HG03064 (cell line): ENCODE results near the gene AREL1.

Source experiments
- ATAC-seq: cut with Tn5 transposase; IDR thresholded peaks from one replicate; pipeline ENCODE4 v1.9.1; 2021; ENCODE audit warnings: low read depth; ENCODE audit not compliant: unreplicated experiment

The AREL1 gene

DNA sequence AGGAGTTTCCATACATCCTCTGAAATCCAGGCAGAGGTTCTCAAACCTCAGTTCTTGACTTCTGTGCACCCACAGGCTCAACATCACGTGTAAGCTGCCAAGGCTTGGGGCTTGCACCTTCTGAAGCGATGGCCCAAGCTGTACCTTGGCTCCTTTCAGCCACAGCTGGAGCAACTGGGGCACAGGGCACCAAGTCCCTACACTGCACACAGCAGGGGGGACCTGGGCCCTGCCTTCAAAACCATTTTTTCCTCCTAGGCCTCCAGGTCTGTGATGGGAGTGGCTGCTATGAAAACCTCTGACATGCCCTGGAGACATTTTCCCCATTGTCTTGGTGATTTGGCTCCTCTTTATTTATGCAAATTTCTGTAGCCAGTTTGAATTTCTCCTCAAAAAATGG lies 10.6 kb downstream of the AREL1 start:
- ATAC-seq, result no peak

DNA sequence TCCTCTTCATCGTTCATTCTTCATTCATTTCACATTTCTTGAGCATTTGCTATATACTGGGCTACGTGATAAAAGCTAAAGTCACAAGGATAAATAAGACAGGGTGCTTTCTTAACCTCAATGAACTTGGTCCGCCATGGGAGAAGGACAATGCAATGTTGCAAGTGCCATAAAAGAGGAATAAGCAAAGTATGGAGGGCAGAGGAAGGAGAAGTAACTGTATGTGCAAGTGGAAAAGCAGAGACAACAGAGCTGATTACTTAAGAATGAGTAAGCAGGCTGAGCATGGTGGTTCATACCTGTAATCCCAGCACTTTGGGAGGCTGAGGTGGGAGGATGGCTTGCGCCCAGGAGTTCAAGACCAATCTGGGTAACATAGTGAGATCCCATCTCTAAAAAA lies 14.4 kb downstream of the AREL1 start:
- ATAC-seq, result no peak

DNA sequence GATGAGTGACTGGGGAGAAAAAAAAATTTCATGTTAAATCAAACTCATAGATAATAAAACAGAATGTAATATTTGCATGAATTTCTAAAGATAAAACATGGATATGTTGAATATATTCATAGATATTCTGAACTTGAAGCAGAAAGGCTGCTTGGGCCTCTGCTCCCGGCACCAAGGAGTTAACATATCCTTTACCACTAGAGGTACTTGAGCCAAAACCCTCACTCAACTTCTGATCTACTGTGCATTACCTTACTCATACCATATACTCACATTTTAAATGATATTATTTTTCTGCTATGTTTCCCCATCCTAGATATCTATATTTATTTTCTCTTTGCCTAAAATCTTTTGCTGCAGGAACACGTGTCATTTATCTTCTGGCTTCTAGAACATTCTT lies 14.9 kb downstream of the AREL1 start:
- no peak for ATAC-seq

DNA sequence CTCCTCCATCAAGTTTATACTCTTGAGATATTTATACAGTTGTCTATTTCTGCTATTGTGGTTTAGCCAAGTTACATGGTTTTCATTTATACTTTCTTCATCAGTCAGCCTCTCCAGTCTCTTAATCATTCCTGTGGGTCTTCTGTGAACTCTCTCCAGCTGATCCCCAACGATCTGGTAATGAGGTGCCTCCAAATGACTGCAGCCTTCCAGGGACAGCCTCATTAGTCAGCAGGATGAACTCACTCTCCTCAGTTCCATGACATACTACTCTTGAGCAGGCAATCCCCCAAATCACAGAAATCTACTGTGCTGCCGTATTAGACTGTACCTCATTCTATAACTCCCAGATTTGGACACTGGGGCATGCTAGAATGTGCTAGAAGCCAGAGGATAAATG lies 15.3 kb downstream of the AREL1 start:
- ATAC-seq, result no peak

DNA sequence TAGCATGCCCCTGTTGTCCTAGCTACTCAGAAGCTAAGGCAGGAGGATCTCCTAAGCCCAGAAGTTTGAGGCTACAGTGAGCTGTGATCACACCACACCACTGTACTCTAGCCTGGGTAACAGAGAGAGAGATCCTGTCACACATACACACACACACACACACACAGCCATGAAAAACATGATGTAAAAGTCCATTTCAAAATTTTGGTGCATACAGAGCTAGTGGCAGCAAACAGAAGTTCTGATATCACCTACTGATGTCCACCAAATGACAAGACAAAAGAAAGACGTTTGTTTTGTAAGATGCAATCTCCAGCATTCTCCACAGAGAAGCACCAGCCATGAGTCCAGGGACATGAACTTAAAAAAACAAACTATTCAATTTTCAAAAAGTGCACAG lies 15.9 kb downstream of the AREL1 start:
- no peak for ATAC-seq

DNA sequence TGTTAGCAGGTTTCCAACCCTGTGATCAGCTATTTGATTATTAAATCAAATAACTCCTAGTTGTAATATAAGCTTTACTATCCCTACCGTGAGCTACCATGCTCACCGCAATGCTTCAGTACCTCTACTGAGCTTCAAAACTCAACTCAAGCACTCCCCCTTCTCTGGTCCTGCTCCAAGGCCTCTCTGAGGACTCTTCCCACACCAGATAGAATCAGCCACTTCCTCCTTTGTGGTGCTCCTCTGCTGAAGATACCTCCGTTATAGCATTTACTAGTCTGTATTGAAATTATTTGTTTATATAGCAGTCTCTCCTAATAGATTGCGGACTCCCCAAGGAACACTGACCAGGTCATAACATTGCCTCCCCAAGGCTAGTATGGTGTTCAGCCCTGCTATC lies 17.5 kb downstream of the AREL1 start:
- no peak for ATAC-seq

DNA sequence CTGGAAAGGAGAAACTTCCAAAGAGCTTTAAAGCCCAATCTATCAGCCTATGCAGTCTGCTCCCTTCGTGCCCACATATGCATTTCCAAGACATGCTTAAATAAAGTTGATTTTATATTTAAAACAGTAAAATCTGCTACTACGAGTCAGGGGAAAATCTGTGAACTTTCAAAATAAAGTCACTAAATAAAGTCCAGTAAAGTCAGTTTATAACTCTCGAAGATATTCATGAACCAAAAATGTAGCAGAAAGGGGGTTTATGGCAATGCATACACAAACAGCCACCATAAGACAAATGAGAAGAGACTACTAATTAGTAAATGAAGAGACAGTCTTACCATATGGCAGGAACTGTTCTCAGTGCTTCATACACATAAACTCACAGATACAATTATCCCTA lies 19.7 kb downstream of the AREL1 start:
- no peak for ATAC-seq

DNA sequence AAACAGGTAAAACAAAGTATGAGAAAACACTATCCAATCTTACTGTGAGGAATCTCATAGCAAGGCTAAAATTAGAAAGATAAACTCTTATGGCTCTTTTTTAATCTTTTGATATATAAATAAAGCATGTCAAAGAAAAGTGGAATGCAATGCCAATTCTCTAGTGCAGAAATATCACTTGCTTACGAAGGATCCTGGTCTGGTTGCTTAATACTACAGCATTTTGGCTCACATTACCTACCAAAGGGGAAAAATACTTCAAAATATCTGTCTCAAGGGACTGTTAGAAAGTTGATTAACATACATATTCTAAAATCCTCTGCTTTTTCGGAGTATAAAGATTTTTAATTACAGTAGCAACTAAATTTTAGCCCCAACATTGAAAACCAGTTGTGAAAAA lies 21.4 kb downstream of the AREL1 start:
- no peak for ATAC-seq

DNA sequence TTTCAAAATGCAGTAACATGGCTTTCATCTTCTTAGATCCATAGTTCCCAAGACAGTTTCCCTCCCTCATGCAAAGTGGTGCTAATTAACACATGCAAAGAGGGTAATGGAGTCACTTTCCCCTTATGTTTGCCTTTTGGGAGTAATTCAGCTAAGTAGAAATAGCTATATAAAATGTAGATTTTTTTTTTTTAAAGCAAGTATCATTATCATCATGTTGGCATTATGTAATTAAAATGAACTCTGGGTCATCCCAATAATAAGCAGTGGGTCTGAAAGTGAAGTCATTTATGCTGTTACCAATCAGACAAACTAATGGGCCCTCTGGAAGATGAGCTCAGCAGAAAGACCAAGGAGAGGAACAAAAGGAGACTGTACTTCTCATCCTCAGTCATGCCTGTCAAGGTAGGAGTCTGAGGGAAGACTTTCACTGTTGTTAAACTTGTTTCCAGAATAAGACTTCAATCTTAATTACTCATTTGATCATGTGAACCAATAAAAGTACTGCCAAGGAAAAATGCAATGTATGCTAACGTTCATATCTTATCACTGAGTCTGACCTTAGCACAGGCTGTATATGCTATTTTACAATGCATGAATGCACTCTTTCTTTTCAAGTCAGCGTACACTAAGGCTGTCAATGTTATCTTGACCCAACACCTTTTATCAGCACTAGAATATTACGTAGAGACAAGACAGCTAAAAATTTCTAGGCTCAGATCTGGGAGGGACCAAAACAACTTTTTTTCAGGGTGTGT lies 26.8 kb downstream of the AREL1 start:
- no peak for ATAC-seq

DNA sequence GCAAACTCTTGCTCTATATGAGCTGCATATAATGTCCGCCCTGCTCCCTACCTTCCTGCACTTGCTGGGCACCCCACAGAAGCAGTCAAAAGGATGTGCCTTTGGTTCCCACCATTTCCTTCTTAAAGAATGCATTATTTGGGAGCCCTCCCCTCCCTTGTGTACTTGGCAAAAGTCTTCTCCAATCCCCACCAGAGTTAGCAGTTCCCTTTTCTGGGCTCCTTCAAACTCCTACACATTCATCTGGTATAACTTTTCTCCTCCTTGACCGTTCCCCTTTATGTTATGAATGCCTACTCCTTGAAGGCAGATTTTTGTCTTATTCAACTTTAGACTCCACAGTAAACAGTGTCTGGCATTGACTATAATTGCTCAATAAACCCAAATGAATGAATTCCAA lies 27.8 kb downstream of the AREL1 start:
- no peak for ATAC-seq

DNA sequence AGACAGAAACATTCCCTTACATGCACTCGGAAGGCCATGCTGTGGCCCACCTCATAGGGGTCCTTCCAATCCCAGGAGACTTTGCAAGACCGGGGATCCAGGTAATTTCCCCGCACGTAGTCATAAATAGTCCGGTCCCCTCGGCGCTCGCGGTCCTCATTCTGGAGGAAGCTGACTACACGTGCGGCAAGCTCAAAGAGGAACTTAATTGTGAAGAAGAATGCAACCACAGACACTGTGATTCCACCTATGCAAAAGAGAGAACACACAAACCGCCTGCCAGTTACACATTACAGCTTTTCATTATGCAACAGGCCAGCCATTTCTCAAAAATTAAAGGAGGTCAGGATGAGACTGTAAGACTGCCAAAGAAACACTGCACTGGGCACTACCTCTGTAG lies 28.4 kb downstream of the AREL1 start:
- no peak for ATAC-seq

DNA sequence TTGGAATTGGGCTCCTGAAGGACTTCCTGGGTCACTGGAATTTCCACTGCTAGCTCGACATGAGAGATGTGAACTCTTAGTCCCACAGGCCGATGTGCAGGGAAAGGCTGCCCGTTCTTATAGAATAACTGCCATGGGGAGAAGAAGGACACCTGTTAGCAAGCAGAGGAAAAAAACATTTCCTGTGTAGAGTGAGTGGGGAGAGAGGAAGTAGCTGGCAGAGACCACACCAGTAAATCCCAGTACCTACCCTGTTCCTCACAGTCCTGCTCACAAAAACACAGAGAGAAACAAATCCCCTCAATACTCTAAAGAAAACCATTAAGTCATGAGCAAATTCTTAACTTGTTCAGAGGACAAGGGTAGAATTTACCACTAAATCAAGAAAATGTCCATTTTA lies 29.5 kb downstream of the AREL1 start:
- ATAC-seq, result no peak

DNA sequence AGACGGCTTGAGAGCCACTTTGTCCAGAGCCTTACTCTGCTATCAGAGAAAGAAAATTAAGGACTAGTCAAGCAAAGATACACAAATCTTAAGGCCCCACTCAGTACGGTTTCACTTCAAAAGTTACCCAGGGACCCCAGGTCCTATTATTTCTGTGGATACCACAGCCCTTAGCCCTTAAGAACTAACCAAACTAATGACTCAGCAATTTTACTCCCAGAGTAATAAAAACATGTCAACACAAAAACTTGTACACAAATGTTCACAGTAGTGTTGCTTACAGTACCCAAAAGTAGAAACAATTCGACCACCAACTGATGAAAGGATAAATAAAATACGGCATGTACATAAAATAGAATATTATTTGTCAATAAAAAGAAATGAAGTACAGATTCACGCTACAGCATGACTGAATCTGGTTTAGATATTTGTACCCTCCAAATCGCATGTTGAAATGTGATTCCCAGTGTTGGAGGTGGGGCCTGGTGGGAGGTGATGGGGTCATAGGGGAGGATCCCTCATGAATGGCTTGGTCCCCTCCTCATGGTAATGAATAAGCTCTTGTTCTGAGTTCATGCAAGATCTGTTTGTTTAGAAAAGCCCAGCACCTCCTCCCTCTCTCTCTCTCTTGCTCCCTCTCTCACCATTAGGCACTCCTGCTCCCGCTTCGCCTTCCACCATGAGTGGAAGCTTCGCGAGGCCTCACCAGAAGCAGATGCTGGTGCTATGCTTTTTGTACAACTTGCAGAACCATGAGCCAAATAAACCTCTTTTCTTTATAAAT lies 30.5 kb downstream of the AREL1 start:
- no peak for ATAC-seq

DNA sequence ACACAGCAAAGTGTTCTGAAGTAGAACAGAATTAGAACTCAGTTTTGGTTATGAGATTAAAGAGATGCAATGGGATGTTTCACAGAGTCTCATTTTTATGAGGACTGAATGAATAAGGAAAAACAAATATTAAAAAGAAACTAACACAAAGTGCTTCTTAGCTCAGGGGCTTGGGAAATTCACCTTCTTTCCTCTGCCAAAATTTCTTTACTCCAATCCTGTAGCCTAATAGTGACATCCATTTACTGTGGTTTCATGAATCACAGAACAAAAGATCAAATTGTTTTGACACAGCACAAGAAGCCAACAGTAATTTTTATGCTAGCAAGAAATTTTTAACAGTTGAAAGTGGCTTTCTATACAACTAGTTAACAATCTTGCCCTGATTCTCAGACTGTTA lies 37.7 kb downstream of the AREL1 start:
- no peak for ATAC-seq

DNA sequence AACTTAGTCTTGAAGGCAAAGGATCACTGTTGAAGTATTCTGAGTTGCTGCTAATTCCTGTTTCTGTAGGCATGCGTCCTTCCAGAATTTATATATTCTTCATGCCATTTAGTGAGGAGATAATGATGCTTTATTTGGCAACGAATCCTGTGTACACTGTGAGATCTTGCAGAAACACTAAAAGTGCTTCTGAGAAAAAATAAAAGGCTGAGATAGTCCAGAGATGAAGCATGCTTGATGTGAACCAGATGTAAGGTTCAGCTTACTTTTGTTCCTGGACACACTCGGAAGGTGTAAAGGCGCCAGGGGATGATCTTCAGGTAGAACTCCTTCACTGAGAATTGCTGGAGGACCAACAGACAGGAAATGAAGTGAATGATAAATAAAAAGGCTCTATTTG lies 39.1 kb downstream of the AREL1 start:
- no peak for ATAC-seq

DNA sequence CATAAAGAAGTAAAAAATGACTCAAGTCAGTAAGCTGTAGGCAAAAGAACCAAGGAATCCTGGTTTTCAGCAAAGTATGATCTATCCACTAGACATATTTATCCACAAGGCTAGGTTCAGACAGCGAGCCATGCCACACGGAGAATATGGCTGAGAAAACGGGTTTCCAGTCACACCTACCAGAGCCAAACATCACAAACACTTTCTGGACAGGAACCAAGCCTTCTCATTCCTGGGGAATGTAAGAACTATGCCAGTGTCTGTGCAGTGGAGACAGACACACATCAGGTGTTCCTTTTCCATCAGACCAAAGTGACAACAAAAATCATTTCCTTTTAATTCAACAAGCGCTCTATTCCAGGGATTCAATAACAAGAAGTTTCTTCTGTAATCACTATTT lies 41.1 kb downstream of the AREL1 start:
- ATAC-seq, result no peak

DNA sequence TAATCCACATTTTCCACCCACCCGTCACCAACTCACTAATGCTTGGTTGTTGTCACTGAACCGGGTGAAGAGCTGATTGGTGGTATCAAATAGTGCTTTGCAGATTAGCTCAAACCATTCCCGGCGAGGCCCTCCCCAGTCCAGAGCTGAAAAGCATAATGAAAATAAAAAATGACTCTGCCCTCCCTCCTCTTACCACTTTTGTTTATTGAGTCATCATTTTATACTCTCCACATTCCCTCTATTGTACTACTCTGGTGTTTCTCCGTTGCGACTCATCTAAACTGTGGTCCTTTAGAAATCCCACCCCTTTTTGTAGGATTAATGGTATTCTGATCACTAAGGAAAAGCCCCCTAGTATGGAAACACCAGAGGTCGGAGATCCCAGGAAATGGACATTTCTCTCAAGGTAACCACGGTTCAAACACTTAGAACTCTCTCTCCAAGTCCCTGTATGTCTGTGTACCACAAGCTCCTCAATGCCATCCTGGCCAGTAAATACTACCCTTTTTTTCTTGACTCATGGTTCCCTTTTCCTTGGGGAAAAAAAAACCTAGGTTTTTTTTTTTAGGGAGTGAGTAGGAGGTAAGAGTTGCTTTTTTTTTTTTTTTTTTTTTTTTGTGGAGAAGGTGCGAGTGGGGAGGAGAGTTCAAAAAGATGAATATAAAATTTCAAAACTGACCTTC lies 42.0 kb downstream of the AREL1 start:
- no peak for ATAC-seq

DNA sequence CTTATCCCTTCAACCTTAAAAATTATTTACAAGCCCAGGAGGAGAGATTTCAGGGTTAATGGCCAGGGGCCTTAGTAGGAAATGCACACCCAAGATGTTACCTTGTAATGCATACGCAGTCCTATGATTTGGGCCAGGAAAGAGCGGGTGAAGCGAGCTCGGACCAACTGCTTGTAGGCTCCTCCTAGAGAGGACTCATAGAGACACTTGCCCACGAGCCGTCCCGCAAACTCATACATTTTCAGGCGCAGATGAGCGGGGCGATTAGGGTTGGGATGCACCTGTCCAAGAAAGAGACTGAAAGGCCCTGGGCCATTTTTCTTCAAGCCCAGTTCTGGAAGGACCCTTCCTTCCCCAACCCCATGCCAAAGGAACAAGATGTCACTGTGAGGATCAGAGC lies 43.0 kb downstream of the AREL1 start:
- no peak for ATAC-seq

DNA sequence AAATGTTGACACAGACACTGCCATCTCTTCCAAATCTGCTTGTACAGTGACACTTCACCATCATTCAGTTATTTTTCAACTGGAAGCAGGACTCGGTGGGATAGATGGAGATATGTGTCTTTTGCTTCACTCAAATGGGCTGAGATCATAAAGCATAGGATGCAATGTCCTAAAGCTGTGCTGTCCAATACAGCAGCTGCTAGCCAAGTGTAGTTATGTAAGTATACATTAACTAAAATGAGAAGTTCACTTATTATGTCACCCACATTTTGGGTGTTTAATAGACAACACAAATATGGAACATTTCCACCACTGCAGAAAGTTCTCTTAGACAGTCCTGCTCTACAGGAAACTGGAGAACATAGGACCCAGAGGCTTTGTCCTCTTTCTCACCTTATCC lies 43.6 kb downstream of the AREL1 start:
- no peak for ATAC-seq

DNA sequence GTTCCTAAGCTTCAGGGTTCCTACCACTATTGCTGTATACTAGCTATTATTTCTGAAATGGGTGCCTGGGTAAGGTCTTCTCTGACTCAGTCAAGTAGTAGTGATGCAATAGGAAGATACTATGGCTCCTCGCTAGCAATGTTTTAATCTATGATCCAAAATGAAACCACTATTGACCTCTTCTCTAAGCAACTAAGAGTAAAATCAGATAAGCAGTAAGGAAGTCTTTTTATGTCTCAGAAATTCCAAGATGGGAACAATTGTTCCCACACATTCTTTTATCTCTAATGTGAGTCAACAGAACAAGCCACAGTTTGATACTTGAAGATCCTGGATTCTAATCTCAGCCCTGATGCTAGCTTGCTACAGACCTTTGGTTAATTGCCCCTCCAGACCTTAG lies 45.1 kb downstream of the AREL1 start:
- no peak for ATAC-seq

DNA sequence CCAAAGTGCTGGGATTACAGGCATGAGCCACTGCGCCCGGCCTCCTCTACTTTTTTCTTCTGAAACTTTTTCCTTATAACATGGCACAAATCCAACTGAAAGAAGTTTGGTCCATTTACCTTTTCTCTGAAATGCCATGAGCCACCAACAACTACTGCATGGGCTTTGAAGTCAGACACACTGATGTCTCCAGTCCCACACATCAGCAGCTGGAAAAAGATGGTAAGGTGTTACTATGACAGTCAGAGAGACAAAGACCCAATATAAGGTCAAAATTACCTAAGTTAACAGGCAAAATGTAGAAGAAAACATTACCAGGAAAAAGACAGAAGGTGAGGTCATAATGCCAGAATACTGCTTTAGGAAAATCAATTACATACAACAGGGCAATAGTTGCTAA lies 48.2 kb downstream of the AREL1 start:
- ATAC-seq, result no peak

DNA sequence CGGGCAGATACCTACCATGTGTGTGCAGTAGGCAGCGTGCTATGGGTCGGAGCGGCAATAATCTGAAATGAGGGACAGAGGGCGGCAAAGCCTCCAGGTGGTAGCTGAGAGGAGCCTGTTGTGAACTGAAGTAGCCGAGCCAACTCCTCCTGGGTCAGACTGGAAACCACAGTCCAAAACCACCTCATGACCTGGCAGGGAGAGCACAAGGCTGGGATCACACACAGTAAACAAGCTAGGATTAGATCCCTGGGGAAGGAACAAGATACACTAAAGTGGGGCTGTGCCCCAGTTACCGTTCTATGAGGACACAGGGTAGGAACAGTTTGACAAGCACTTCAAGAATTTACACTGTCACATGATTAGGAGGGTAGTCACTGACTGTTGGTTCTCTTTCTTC lies 49.0 kb downstream of the AREL1 start:
- ATAC-seq, result no peak
